ENCODE measurements around the gene GDAP1L1. TPM values are rescaled to one million over a fixed set of nuclear protein-coding genes. Genes with fewer than 3 reads are reported as not detected.

The GDAP1L1 gene
- total and polyA plus RNA-seq, 2 of the 4 experiments (the other 2 are of a cell fraction) = not detected

DNA sequence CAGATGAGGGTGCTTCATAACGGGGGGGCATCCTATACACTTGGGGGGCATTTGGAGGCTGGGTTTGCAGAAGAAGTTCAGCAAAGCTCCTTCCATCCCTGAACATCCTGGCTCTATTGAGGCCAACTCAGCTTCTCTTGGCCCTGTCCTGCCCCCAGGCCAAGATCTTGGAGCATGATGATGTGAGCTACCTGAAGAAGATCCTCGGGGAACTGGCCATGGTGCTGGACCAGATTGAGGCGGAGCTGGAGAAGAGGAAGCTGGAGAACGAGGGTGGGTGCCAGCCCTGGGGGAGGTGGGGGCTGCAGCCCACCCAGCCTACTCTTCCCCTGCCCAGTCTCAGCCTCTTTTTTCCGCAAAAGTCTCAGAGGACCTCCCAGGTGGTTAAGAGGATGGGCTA, 17.2 kb downstream of the GDAP1L1 start:
- CTCF ChIA-PET = no interaction called here

More for the DNA sequence above, 17.2 kb downstream of the GDAP1L1 start:
- Histone ChIP-seq H3K56ac (ENCODE audit: extremely low read depth, insufficient read depth, low read length) (no peak overlapping the region), H3K27ac (ENCODE audit: insufficient read depth, low read length) (no peak overlapping the region), H3K9me3 (ENCODE audit: control insufficient read depth, insufficient read depth, low read length) (no peaks in the 10 kb centered on the region), H3K23ac (ENCODE audit: low read depth, low read length) (no peak overlapping the region), H4K5ac (ENCODE audit: low read depth, low read length) (no peak overlapping the region), H3K4me3 (ENCODE audit: insufficient read depth, low read depth, low read length) (no peak overlapping the region), H3K14ac (replicated peaks; ENCODE audit: low read depth, low read length) (no peak overlapping the region), H3K36me3 (ENCODE audit: control insufficient read depth, insufficient read depth, low read length) (no peaks in the 10 kb centered on the region), H3K9me1 (ENCODE audit: insufficient read depth, low read length) (no peaks in the 10 kb centered on the region; the same call in 1 of the 2 replicates), H3K4ac (ENCODE audit: low read depth, low read length) (no peak overlapping the region), H2AFZ (replicated peaks; ENCODE audit: low read length, poor library complexity) (no peak overlapping the region), H4K20me1 (ENCODE audit: insufficient read depth, low read length) (no peaks in the 10 kb centered on the region), H4K8ac (ENCODE audit: low read depth in 2 of 2, low read length in 2 of 2) (no peak overlapping the region), H3K4me1 (ENCODE audit: control insufficient read depth, insufficient read depth, low read length) (no peaks in the 10 kb centered on the region), H2BK20ac (ENCODE audit: low read depth, low read length) (no peak overlapping the region), H2BK15ac (ENCODE audit: low read depth, low read length) (no peak overlapping the region), H3K27me3 (ENCODE audit: control insufficient read depth, insufficient read depth, low read length) (peaks cover 7% of the 10 kb centered on the region; the same call in 1 of the 2 replicates), H2BK5ac (ENCODE audit: low read depth, low read length, poor library complexity, severe bottlenecking) (no peak overlapping the region), H2AK5ac (ENCODE audit: low read depth, low read length) (no peak overlapping the region), H3K9ac (ENCODE audit: low read depth, low read length) (no peak overlapping the region), H4K91ac (ENCODE audit: insufficient read depth, low read depth, low read length) (no peak overlapping the region), H3K18ac (ENCODE audit: low read depth, low read length) (no peak overlapping the region), H3K4me2 (ENCODE audit: low read depth, low read length) (no peak overlapping the region), H3K79me1 (ENCODE audit: low read depth in 1 of 2, low read length in 2 of 2) (no peaks in the 10 kb centered on the region), H2AK9ac (replicated peaks; ENCODE audit: low read depth, low read length, poor library complexity) (no peak overlapping the region), H2BK120ac (ENCODE audit: low read depth, low read length) (no peak overlapping the region)
- DNase-seq (no peak), ATAC-seq (ENCODE audit: low read depth) (no peak)
- BruUV-seq (replicated peaks) = no TSS peak
- in situ Hi-C loops (cut with MboI; ENCODE audit: low sequenced_read_pairs) = no loop called here
- dilution Hi-C loops (cut with HindIII; ENCODE audit: low sequenced_read_pairs, unreplicated experiment) = no loop called here
- POLR2A ChIA-PET (ENCODE audit: unreplicated experiment) = no interaction called here
- no CpG with 5 or more reads among the region's 5 CpGs for WGBS, 2 experiments (ENCODE audit: extremely low coverage in 2 of 2, insufficient read length in 1 of 2)
- TF ChIP-seq, protein P1, sequence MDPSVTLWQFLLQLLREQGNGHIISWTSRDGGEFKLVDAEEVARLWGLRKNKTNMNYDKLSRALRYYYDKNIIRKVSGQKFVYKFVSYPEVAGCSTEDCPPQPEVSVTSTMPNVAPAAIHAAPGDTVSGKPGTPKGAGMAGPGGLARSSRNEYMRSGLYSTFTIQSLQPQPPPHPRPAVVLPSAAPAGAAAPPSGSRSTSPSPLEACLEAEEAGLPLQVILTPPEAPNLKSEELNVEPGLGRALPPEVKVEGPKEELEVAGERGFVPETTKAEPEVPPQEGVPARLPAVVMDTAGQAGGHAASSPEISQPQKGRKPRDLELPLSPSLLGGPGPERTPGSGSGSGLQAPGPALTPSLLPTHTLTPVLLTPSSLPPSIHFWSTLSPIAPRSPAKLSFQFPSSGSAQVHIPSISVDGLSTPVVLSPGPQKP (IDR thresholded peaks at IDR 0.05; ENCODE audit: borderline replicate concordance, low read depth, low read length) = no peak
- no peak for TF ChIP-seq NFE2L2 (IDR thresholded peaks at IDR 0.05; ENCODE audit: low read depth, low read length)
- no peak for TF ChIP-seq SMC3 (IDR thresholded peaks at IDR 0.05; ENCODE audit: low read depth, low read length)
- no peak for TF ChIP-seq MXI1 (IDR thresholded peaks at IDR 0.05; ENCODE audit: borderline replicate concordance, low read depth, low read length)
- TF ChIP-seq, protein P2, sequence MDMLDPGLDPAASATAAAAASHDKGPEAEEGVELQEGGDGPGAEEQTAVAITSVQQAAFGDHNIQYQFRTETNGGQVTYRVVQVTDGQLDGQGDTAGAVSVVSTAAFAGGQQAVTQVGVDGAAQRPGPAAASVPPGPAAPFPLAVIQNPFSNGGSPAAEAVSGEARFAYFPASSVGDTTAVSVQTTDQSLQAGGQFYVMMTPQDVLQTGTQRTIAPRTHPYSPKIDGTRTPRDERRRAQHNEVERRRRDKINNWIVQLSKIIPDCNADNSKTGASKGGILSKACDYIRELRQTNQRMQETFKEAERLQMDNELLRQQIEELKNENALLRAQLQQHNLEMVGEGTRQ (IDR thresholded peaks at IDR 0.05; ENCODE audit: low read depth, low read length) = no peak
- TF ChIP-seq, protein P3, sequence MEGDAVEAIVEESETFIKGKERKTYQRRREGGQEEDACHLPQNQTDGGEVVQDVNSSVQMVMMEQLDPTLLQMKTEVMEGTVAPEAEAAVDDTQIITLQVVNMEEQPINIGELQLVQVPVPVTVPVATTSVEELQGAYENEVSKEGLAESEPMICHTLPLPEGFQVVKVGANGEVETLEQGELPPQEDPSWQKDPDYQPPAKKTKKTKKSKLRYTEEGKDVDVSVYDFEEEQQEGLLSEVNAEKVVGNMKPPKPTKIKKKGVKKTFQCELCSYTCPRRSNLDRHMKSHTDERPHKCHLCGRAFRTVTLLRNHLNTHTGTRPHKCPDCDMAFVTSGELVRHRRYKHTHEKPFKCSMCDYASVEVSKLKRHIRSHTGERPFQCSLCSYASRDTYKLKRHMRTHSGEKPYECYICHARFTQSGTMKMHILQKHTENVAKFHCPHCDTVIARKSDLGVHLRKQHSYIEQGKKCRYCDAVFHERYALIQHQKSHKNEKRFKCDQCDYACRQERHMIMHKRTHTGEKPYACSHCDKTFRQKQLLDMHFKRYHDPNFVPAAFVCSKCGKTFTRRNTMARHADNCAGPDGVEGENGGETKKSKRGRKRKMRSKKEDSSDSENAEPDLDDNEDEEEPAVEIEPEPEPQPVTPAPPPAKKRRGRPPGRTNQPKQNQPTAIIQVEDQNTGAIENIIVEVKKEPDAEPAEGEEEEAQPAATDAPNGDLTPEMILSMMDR (conservative IDR thresholded peaks at IDR 0.05; ENCODE audit: low read depth, low read length) = no peak
- TF ChIP-seq MAFK (IDR thresholded peaks at IDR 0.05; ENCODE audit: low read depth, low read length) = no peak
- TF ChIP-seq BHLHE40 (IDR thresholded peaks at IDR 0.05; ENCODE audit: low read depth, low read length) = no peak
- no peak for TF ChIP-seq MAZ (IDR thresholded peaks at IDR 0.05; ENCODE audit: borderline replicate concordance, low read depth, low read length)
- TF ChIP-seq RCOR1 (IDR thresholded peaks at IDR 0.05; ENCODE audit: insufficient replicate concordance, low read length) = no peak
- no peak for TF ChIP-seq RFX5 (IDR thresholded peaks at IDR 0.05; ENCODE audit: low read depth, low read length)
- intact Hi-C loops (cut with micrococcal nuclease) = no loop called here
